ENCODE data around the gene SUGP2. TPM values are rescaled to one million over a fixed set of nuclear protein-coding genes. Genes with fewer than 3 reads are reported as not detected.

SUGP2 gene
- total and polyA plus RNA-seq, 2 experiments from 2014 or later = 102 to 109 TPM

DNA sequence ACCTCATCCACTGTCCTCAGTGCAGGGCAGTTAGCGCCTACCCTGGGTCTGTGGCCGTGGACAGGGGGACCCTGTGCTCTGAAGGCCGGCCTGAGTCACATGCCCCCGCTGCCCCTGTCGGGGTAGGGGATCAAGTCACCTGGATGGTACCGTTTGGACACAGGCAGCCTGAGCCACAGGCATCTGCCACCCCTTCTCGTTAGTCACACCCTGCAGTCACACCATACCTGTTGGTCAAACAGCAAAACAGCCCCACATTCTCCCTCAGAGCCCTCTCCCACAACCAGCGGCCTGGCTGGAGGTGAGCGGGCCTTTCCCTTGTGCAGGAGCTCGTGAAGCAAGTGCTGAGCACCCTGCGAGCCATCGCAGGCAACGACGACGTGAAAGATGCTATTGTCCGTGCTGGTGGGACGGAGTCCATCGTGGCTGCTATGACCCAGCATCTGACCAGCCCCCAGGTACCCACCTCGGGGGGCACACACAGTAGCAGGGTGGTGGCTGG is 21.7 kb upstream of the SUGP2 start (continued):
- TF ChIP-seq, protein P1, sequence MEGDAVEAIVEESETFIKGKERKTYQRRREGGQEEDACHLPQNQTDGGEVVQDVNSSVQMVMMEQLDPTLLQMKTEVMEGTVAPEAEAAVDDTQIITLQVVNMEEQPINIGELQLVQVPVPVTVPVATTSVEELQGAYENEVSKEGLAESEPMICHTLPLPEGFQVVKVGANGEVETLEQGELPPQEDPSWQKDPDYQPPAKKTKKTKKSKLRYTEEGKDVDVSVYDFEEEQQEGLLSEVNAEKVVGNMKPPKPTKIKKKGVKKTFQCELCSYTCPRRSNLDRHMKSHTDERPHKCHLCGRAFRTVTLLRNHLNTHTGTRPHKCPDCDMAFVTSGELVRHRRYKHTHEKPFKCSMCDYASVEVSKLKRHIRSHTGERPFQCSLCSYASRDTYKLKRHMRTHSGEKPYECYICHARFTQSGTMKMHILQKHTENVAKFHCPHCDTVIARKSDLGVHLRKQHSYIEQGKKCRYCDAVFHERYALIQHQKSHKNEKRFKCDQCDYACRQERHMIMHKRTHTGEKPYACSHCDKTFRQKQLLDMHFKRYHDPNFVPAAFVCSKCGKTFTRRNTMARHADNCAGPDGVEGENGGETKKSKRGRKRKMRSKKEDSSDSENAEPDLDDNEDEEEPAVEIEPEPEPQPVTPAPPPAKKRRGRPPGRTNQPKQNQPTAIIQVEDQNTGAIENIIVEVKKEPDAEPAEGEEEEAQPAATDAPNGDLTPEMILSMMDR (conservative IDR thresholded peaks at IDR 0.05; ENCODE audit: low read depth in 2 of 2) = no peak

DNA sequence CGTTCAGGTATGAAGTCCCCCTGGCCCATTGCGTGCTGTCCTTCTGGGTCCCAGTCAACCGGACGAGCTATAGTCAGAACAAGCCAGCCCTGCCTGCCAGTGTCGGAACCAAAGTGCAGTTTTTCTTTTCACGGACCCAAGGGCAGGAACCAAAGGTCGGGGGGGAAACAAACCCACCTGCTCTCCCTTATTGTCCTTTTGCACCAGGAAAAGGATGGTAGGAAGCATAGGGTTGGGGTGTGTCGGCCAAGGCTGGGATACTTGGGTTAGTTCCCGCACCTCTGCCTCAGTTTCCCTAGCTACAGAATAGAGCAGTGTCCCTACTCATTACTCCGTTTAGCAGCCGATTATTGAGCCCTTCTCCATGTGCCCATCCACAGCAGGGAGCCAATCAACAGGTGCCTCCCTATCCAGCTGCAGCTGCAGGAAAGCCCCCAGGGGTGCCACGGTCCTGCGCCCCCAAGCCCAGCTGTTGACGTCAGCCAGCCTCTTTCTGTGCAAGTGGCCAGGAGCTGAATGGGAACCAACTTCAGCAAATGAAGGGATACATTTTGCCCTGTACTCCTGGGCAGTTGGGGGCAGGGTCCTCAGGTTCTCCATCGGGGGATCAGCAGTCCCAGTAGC is 21.1 kb upstream of the SUGP2 start:
- Histone ChIP-seq H2AFZ (no peak overlapping the region), H3K27me3 (ENCODE audit: insufficient read depth) (no peaks in the 10 kb centered on the region), H3F3A (replicated peaks; ENCODE audit: low read depth) (peaks cover 7% of the 10 kb centered on the region; the same call in 1 of the 2 replicates), H3K4me1 (ENCODE audit: insufficient read depth) (no peaks in the 10 kb centered on the region), H4K20me1 (replicated peaks; ENCODE audit: insufficient read depth) (peaks cover 11% of the 10 kb centered on the region), H3K9me2 (ENCODE audit: insufficient read depth) (no peaks in the 10 kb centered on the region), H3K4me2 (no peak overlapping the region), H3K4me3 (no peak overlapping the region), H3K27ac (ENCODE audit: low read depth) (no peak overlapping the region), H3K79me2 (replicated peaks; ENCODE audit: insufficient read depth) (no peaks in the 10 kb centered on the region), H3K36me3 (ENCODE audit: insufficient read depth) (peaks cover 6% of the 10 kb centered on the region; the same call in 1 of the 2 replicates)
- no peaks in the 10 kb centered on the region for H3K9me3 Mint-ChIP-seq
- H3K36me3 Mint-ChIP-seq (ENCODE audit: low read depth) = peaks cover 71% of the 10 kb centered on the region
- H3K4me3 Mint-ChIP-seq = no peak overlapping the region
- H3K27me3 Mint-ChIP-seq (ENCODE audit: insufficient read depth, low read depth, poor library complexity) = peaks cover 6% of the 10 kb centered on the region
- no peaks in the 10 kb centered on the region for H3K4me1 Mint-ChIP-seq
- ATAC-seq (no peak), DNase-seq (ENCODE audit: low spot score) (no peak)
- no peak for TF ChIP-seq POLR2AphosphoS5 (IDR thresholded peaks at IDR 0.05; ENCODE audit: low read depth)
- no peak for TF ChIP-seq ZNF114 (CRISPR knock-in tag; IDR thresholded peaks at IDR 0.05)
- no peak for TF ChIP-seq EZH2phosphoT487 (IDR thresholded peaks at IDR 0.05; ENCODE audit: unreplicated experiment)
- no peak for TF ChIP-seq EZH2 (IDR thresholded peaks at IDR 0.05; ENCODE audit: low read depth, unreplicated experiment)
- no peak overlapping the region for H3K27ac Mint-ChIP-seq

DNA sequence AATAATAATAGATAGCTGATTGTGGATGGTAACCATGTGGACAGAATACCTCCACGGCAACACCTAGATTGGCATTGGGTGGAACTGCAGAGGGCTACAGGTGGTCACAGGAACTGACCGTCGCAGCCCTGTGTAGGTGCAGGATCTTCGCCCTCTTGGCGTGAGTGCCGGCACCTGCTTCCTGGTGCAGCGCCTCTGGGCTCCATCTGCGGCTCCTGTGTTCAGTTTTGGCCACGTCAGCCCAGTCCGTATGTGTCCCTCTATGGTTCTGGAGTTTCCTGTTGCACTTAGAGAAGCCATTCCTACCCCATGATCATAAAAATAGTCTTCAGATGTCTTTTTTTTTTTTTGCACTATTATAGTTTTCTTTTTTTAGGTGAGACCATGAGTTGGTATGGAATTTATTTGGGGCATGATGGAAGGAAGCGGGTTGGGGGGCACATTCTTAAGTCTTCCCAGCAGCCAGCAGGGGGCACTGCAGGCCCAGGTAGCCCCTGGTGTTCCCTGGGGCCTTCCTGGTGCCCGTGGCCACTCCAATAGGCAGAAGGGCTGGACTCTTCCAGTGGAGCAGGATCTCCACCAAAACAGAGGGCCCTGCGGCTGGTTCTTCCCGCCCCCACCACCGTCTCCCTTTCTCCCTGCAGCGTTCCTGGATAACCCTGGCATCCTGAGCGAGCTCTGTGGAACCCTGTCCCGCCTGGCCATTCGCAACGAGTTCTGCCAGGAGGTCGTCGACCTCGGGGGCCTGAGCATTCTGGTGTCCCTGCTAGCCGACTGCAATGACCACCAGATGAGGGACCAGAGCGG is 20.4 kb upstream of the SUGP2 start:
- Mint-ChIP-seq H3K36me3 (ENCODE audit: low read depth) (peaks cover 72% of the 10 kb centered on the region), H3K27ac (no peak overlapping the region)

More for the DNA sequence above, 20.4 kb upstream of the SUGP2 start:
- ATAC-seq (peak; percentile 96), DNase-seq (ENCODE audit: low spot score) (peak; percentile 89)
- TF ChIP-seq, protein P2, sequence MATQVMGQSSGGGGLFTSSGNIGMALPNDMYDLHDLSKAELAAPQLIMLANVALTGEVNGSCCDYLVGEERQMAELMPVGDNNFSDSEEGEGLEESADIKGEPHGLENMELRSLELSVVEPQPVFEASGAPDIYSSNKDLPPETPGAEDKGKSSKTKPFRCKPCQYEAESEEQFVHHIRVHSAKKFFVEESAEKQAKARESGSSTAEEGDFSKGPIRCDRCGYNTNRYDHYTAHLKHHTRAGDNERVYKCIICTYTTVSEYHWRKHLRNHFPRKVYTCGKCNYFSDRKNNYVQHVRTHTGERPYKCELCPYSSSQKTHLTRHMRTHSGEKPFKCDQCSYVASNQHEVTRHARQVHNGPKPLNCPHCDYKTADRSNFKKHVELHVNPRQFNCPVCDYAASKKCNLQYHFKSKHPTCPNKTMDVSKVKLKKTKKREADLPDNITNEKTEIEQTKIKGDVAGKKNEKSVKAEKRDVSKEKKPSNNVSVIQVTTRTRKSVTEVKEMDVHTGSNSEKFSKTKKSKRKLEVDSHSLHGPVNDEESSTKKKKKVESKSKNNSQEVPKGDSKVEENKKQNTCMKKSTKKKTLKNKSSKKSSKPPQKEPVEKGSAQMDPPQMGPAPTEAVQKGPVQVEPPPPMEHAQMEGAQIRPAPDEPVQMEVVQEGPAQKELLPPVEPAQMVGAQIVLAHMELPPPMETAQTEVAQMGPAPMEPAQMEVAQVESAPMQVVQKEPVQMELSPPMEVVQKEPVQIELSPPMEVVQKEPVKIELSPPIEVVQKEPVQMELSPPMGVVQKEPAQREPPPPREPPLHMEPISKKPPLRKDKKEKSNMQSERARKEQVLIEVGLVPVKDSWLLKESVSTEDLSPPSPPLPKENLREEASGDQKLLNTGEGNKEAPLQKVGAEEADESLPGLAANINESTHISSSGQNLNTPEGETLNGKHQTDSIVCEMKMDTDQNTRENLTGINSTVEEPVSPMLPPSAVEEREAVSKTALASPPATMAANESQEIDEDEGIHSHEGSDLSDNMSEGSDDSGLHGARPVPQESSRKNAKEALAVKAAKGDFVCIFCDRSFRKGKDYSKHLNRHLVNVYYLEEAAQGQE (IDR thresholded peaks at IDR 0.05; ENCODE audit: unreplicated experiment) = no peak
- TF ChIP-seq JUNB (IDR thresholded peaks at IDR 0.05; ENCODE audit: unreplicated experiment) (no peak), POLR2AphosphoS5 (IDR thresholded peaks at IDR 0.05; ENCODE audit: low read depth) (no peak), ZNF114 (CRISPR knock-in tag; IDR thresholded peaks at IDR 0.05) (no peak)
- TF ChIP-seq, protein P1 (conservative IDR thresholded peaks at IDR 0.05; ENCODE audit: low read depth in 2 of 2) = peak; percentile 84 to 87
- Histone ChIP-seq H2AFZ (no peak overlapping the region), H3K4me1 (ENCODE audit: insufficient read depth) (no peaks in the 10 kb centered on the region), H3K4me3 (no peak overlapping the region), H3K4me2 (no peak overlapping the region), H3K36me3 (ENCODE audit: insufficient read depth) (peaks cover 6% of the 10 kb centered on the region; the same call in 1 of the 2 replicates), H3F3A (replicated peaks; ENCODE audit: low read depth) (peaks cover 7% of the 10 kb centered on the region; the same call in 1 of the 2 replicates), H3K27ac (ENCODE audit: low read depth) (0 out of 2 replicates have a peak overlapping the region, but pooled peaks have one; percentile 59), H3K9me2 (ENCODE audit: insufficient read depth) (no peaks in the 10 kb centered on the region), H4K20me1 (replicated peaks; ENCODE audit: insufficient read depth) (peaks cover 11% of the 10 kb centered on the region), H3K79me2 (replicated peaks; ENCODE audit: insufficient read depth) (no peaks in the 10 kb centered on the region), H3K27me3 (ENCODE audit: insufficient read depth) (no peaks in the 10 kb centered on the region)
- no peaks in the 10 kb centered on the region for H3K9me3 Mint-ChIP-seq
- H3K4me1 Mint-ChIP-seq = no peaks in the 10 kb centered on the region
- H3K27me3 Mint-ChIP-seq (ENCODE audit: insufficient read depth, low read depth, poor library complexity) = peaks cover 3% of the 10 kb centered on the region
- H3K4me3 Mint-ChIP-seq = no peak overlapping the region

Measured in GM23338 (cell line).